HK-2 (cell line): Measurements from ENCODE around the gene KCNC4.

Experiments used
- DNase-seq: peaks from one replicate; pipeline ENCODE4 v3.0.0-alpha.2; 2018; ENCODE audit not compliant: unreplicated experiment

Gene KCNC4

GRCh38 chr1:110209715-110210603 is at the start of gene KCNC4:
KCNC4 (plus strand) TSS chr1:110210314; CDS start chr1:110211500, 1,186 bp downstream.
- peak; percentile 34 for DNase-seq

- no peak for DNase-seq
These were observed 49.5 kb upstream of the KCNC4 start for GRCh38 chr1:110160538-110161100.

- DNase-seq, result no peak
These were observed 48.9 kb upstream of the KCNC4 start for GRCh38 chr1:110161165-110161564.

- no peak for DNase-seq
These were observed 48.3 kb upstream of the KCNC4 start for GRCh38 chr1:110161849-110162248.

GRCh38 chr1:110163591-110163990 is 46.5 kb upstream of the KCNC4 start:
- no peak for DNase-seq

- DNase-seq, result no peak
These were observed 45.3 kb upstream of the KCNC4 start for GRCh38 chr1:110164725-110165350.

- no peak for DNase-seq
These were observed 44.3 kb upstream of the KCNC4 start for GRCh38 chr1:110165761-110166231.

GRCh38 chr1:110166861-110167260 is 43.3 kb upstream of the KCNC4 start:
- no peak for DNase-seq

GRCh38 chr1:110170766-110171733 is 39.1 kb upstream of the KCNC4 start:
- DNase-seq, result peak; percentile 20

GRCh38 chr1:110172001-110172400 is 38.1 kb upstream of the KCNC4 start:
- DNase-seq, result no peak

GRCh38 chr1:110173466-110174105 is 36.5 kb upstream of the KCNC4 start:
- DNase-seq, result no peak

GRCh38 chr1:110174961-110175360 is 35.2 kb upstream of the KCNC4 start:
- DNase-seq, result no peak

GRCh38 chr1:110176299-110176956 is 33.7 kb upstream of the KCNC4 start:
- DNase-seq, result no peak

GRCh38 chr1:110177775-110178174 is 32.3 kb upstream of the KCNC4 start:
- DNase-seq, result no peak

- DNase-seq, result no peak
These were observed 26.4 kb upstream of the KCNC4 start for GRCh38 chr1:110183642-110184167.

- DNase-seq, result no peak
These were observed 25.7 kb upstream of the KCNC4 start for GRCh38 chr1:110184446-110184845.

GRCh38 chr1:110185181-110185580 is 24.9 kb upstream of the KCNC4 start:
- no peak for DNase-seq

GRCh38 chr1:110186558-110186957 is 23.6 kb upstream of the KCNC4 start:
- DNase-seq, result no peak

- no peak for DNase-seq
These were observed 22.8 kb upstream of the KCNC4 start for GRCh38 chr1:110187139-110187890.
